Natural killer cell (primary cell): ENCODE data around the gene SPSB2. TPM values are rescaled to one million over a fixed set of nuclear protein-coding genes. Genes with fewer than 3 reads are reported as not detected.

Experiments used
- ATAC-seq, 3 donors: fragments of 150-1000 bp in 2 of 3; fragments of 200-7000 bp in 1 of 3; cut with Tn5 transposase; 1 replicate in 1 of 3; 2 replicates in 2 of 3; pipeline ENCODE4 v1.10.0; 2021; ENCODE audit warnings: mild to moderate bottlenecking in 2 of 3, moderate library complexity in 2 of 3
- DNase-seq, 2 donors: peaks; one replicate each; pipeline versions ENCODE4 v3.0.0 to v3.0.0-alpha.2; 2013 to 2021; ENCODE audit warnings: mixed read lengths in 1 of 2
- H3K27ac ChIP-seq: one replicate; pipeline ENCODE4 v1.5.1; 2013; ENCODE audit warnings: mild to moderate bottlenecking, low read length
- H3K27me3 ChIP-seq: one replicate; pipeline ENCODE4 v1.6.1; 2013; ENCODE audit warnings: low read length; ENCODE audit not compliant: control insufficient read depth, insufficient read depth
- H3K36me3 ChIP-seq: one replicate; pipeline ENCODE4 v1.6.1; 2013; ENCODE audit warnings: low read length; ENCODE audit not compliant: control insufficient read depth, insufficient read depth
- H3K4me1 ChIP-seq: one replicate; pipeline ENCODE4 v1.6.1; 2013; ENCODE audit warnings: low read length; ENCODE audit not compliant: control insufficient read depth, insufficient read depth
- H3K4me3 ChIP-seq: one replicate; pipeline ENCODE4 v1.5.1; 2013; ENCODE audit warnings: low read length
- H3K9me3 ChIP-seq: one replicate; pipeline ENCODE4 v1.6.1; 2013; ENCODE audit warnings: low read length; ENCODE audit not compliant: control insufficient read depth, insufficient read depth
- H3K27ac Mint-ChIP-seq, 2 donors: one replicate each; pipeline ENCODE4 v1.8.0; 2022; ENCODE audit warnings: mild to moderate bottlenecking in 2 of 2, mixed read lengths in 2 of 2, moderate library complexity in 1 of 2
- H3K27me3 Mint-ChIP-seq, 2 donors: one replicate each; pipeline ENCODE4 v1.8.0; 2022; ENCODE audit warnings: low read depth in 2 of 2, mixed read lengths in 2 of 2
- H3K36me3 Mint-ChIP-seq: one replicate; pipeline ENCODE4 v1.8.0; 2022; ENCODE audit warnings: mixed read lengths
- H3K4me1 Mint-ChIP-seq, 2 donors: one replicate each; pipeline ENCODE4 v1.8.0; 2022; ENCODE audit warnings: mixed read lengths in 2 of 2
- H3K4me3 Mint-ChIP-seq: one replicate; pipeline ENCODE4 v1.8.0; 2022; ENCODE audit warnings: mild to moderate bottlenecking, moderate library complexity, mixed read lengths
- H3K9me3 Mint-ChIP-seq, 2 donors: one replicate each; pipeline ENCODE4 v1.8.0; 2022; ENCODE audit warnings: mixed read lengths in 2 of 2
- WGBS: methylation state at CpG from one replicate; pipeline ENCODE4 v1.1.7; 2013; ENCODE audit warnings: missing lambda C conversion rate; ENCODE audit not compliant: insufficient coverage; 5-methylcytosine and 5-hydroxymethylcytosine counted together
- intact Hi-C: fragments of 100-400 bp; cut with micrococcal nuclease; formaldehyde crosslinking; loops from one replicate; pipeline ENCODE4 v1.14.2; 2022
- total RNA-seq, 4 donors: library from RNA; stranded (reverse); fragments of 120-200 nt in 1 of 4; gene quantifications; one replicate each; pipeline versions ENCODE4 v1.2.3 to v1.2.4, GENCODE V29; 2013 to 2022
- TF ChIP-seq, protein P1 (sequence below): fragments of 200-600 bp; IDR thresholded peaks from one replicate; pipeline ENCODE4 v1.8.0; 2022; ENCODE audit warnings: antibody characterized with exemption

The SPSB2 gene
- total RNA-seq, 3 donors from 2014 or later (not counting 1 experiment from before 2014, with no cell fraction given): 8.1 to 19.1 (median 8.4) TPM

DNA sequence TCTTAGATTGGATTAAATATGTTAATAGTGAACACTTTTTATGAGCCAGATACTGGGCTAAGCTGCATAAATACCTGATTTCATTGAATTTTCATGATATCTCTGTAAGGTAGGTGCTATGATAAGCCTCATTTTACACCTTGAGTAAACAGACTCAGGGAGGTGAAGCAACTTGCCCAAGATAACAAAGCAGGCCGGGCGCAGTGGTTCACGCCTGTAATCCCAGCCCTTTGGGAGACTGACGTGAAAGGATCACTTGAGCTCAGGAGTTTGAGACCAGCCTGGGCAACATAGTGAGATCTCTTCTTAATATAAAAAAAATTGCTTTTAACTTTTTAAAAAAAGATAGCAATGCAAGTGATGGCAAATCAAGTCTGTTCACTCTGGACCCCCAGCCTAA, 31.0 kb downstream of the SPSB2 start:
- no peaks in the 10 kb centered on the region for H3K9me3 ChIP-seq
- no peaks in the 10 kb centered on the region for H3K27me3 Mint-ChIP-seq
- H3K4me3 ChIP-seq: no peak overlapping the region
- intact Hi-C loops: no loop called here
- ATAC-seq: no peak
- no peaks in the 10 kb centered on the region for H3K36me3 ChIP-seq
- no peak overlapping the region for H3K27ac Mint-ChIP-seq
- H3K27ac ChIP-seq: no peak overlapping the region
- no peaks in the 10 kb centered on the region for H3K4me1 ChIP-seq
- TF ChIP-seq, protein P1, sequence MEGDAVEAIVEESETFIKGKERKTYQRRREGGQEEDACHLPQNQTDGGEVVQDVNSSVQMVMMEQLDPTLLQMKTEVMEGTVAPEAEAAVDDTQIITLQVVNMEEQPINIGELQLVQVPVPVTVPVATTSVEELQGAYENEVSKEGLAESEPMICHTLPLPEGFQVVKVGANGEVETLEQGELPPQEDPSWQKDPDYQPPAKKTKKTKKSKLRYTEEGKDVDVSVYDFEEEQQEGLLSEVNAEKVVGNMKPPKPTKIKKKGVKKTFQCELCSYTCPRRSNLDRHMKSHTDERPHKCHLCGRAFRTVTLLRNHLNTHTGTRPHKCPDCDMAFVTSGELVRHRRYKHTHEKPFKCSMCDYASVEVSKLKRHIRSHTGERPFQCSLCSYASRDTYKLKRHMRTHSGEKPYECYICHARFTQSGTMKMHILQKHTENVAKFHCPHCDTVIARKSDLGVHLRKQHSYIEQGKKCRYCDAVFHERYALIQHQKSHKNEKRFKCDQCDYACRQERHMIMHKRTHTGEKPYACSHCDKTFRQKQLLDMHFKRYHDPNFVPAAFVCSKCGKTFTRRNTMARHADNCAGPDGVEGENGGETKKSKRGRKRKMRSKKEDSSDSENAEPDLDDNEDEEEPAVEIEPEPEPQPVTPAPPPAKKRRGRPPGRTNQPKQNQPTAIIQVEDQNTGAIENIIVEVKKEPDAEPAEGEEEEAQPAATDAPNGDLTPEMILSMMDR: no peak
- no peaks in the 10 kb centered on the region for H3K36me3 Mint-ChIP-seq
- no peak overlapping the region for H3K4me3 Mint-ChIP-seq
- WGBS: 96% methylated on average over 4 of the region's 4 CpGs
- no peaks in the 10 kb centered on the region for H3K27me3 ChIP-seq
- DNase-seq: no peak
- H3K4me1 Mint-ChIP-seq: no peaks in the 10 kb centered on the region
- no peaks in the 10 kb centered on the region for H3K9me3 Mint-ChIP-seq

DNA sequence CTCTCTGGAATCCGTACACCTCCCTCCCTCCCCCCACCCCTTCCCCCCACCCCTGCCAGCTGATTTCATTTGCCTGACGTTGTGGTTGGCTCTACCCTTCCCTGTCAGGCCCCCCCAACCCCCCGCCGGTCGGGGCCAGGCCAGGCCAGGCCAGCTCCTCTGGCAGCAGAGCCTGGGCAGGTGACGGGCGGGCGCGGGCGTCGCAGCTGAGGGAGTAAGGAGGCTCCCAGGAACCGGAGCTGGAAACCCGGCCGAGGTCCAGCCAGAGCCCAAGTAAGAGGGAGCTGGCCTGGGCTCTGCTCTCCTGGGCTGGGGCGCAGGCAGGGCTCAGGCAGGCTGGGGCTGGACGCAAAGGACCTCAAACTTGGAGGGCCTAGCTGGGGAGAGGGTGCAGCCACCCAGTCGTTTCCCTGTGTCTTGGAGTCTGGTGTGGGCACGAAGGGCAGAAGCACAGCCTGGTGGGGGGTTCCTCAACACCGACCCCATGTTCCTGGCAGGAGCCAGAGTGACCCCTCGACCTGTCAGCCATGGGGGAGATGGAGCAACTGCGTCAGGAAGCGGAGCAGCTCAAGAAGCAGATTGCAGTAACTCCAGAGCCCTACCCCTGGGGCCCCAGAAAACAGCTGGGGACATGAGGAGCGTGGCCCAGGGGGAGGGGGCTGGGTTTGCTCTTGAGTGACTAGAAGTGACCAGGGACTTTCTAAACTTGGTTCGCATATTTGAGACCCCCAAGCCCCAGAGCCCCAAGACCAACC, 32.2 kb downstream of the SPSB2 start, which contains the start of gene GNB3:
TSS of gene GNB3 (plus strand) at position 165 of the 755 bp plus-strand sequence. CDS start at position 528, 363 bp downstream.
- no peak for DNase-seq
- no peaks in the 10 kb centered on the region for H3K27me3 Mint-ChIP-seq
- no peaks in the 10 kb centered on the region for H3K27me3 ChIP-seq
- no peak for ATAC-seq
- no peaks in the 10 kb centered on the region for H3K9me3 Mint-ChIP-seq
- no peaks in the 10 kb centered on the region for H3K4me1 Mint-ChIP-seq
- H3K9me3 ChIP-seq: no peaks in the 10 kb centered on the region
- no peak within 1 kb of the TSS for H3K4me3 Mint-ChIP-seq
- TF ChIP-seq, protein P1: no peak
- H3K27ac Mint-ChIP-seq: no peak within 1 kb of the TSS
- no peaks in the 10 kb centered on the region for H3K36me3 ChIP-seq
- intact Hi-C loops: no loop called here
- H3K4me3 ChIP-seq: no peak within 1 kb of the TSS
- no peak within 1 kb of the TSS for H3K27ac ChIP-seq
- H3K4me1 ChIP-seq: peaks cover 1% of the 10 kb centered on the region
- WGBS: 86% methylated on average over 24 of the region's 24 CpGs
- H3K36me3 Mint-ChIP-seq: no peaks in the 10 kb centered on the region

DNA sequence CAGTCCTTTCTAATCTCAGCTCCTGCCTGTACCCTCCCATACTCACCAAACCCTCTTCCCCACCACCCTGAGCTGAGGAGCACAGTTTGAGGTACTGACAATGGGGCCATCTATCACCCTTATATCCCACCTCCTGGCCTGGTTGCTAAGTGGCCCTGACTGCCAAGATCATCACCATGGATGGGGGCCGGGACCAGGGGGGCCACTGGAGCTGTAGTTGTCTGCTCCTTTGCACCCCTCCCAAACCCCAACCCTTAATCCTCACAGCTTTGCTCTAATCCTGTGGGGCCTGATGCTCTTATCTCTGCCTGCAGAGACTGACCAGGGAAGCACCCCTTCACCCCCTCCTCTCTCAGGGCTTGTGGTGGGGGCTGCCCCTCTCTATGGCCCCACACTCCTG, 32.8 kb downstream of the SPSB2 start:
- Histone ChIP-seq H3K4me1 (peaks cover 4% of the 10 kb centered on the region), H3K27ac (no peak overlapping the region), H3K4me3 (no peak overlapping the region), H3K27me3 (no peaks in the 10 kb centered on the region), H3K36me3 (no peaks in the 10 kb centered on the region), H3K9me3 (no peaks in the 10 kb centered on the region)
- Mint-ChIP-seq H3K9me3 (no peaks in the 10 kb centered on the region), H3K36me3 (no peaks in the 10 kb centered on the region), H3K4me3 (no peak overlapping the region), H3K4me1 (no peaks in the 10 kb centered on the region), H3K27me3 (no peaks in the 10 kb centered on the region), H3K27ac (no peak overlapping the region)
- no peak for DNase-seq
- WGBS: 81% methylated on average over 1 of the region's 1 CpG
- ATAC-seq: no peak
- intact Hi-C loops: no loop called here
- TF ChIP-seq, protein P1: no peak
